ENCODE measurements around the gene ATP5MC2.

- TF ChIP-seq CTCF (IDR thresholded peaks at IDR 0.05) (no peak), YY1 (IDR thresholded peaks at IDR 0.05; ENCODE audit: low read depth) (no peak), RAD21 (IDR thresholded peaks at IDR 0.05; ENCODE audit: low read length) (no peak), TCF12 (IDR thresholded peaks at IDR 0.05) (no peak), NRF1 (IDR thresholded peaks at IDR 0.05; ENCODE audit: low read depth, low read length) (no peak), CHD2 (IDR thresholded peaks at IDR 0.05; ENCODE audit: low read length, partially characterized antibody) (no peak), SMC3 (IDR thresholded peaks at IDR 0.05; ENCODE audit: low read depth, low read length) (no peak), EP300 (IDR thresholded peaks at IDR 0.05; ENCODE audit: borderline replicate concordance in 1 of 2, low read depth in 1 of 2, low read length in 1 of 2) (no peak), MXI1 (IDR thresholded peaks at IDR 0.05; ENCODE audit: low read depth, low read length) (no peak), PBX3 (IDR thresholded peaks at IDR 0.05) (no peak)
Observed at GRCh38 chr12:53651737-53652136, 24.1 kb downstream of the ATP5MC2 start.

Measured in SK-N-SH (cell line).